ENCODE measurements around the gene AFAP1L1.

DNA sequence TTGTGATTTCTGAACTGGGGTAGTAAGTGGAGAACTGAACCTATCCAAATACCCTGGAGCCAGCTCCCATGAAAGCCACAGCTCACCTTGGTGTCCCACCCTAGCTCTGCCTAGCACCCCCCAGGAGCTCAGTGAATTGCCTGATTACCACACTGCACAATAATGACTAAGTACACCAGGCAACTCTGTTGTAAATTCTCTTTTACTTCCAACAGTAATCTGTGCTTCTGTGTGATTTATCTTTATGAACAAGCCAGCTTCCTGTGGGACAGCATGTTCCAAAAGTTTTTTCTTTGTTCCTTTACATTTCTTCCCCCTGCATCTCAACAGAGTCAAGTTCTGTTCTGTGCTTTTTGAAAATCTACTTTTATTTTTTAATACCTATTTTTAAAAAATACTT is 51.6 kb downstream of the AFAP1L1 start:
- TF ChIP-seq, protein P1, sequence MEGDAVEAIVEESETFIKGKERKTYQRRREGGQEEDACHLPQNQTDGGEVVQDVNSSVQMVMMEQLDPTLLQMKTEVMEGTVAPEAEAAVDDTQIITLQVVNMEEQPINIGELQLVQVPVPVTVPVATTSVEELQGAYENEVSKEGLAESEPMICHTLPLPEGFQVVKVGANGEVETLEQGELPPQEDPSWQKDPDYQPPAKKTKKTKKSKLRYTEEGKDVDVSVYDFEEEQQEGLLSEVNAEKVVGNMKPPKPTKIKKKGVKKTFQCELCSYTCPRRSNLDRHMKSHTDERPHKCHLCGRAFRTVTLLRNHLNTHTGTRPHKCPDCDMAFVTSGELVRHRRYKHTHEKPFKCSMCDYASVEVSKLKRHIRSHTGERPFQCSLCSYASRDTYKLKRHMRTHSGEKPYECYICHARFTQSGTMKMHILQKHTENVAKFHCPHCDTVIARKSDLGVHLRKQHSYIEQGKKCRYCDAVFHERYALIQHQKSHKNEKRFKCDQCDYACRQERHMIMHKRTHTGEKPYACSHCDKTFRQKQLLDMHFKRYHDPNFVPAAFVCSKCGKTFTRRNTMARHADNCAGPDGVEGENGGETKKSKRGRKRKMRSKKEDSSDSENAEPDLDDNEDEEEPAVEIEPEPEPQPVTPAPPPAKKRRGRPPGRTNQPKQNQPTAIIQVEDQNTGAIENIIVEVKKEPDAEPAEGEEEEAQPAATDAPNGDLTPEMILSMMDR (IDR thresholded peaks at IDR 0.05) = no peak
- TF ChIP-seq POLR2A (IDR thresholded peaks at IDR 0.05) = no peak
